Measurements from ENCODE around the gene CTBP2.

CTBP2 gene

DNA sequence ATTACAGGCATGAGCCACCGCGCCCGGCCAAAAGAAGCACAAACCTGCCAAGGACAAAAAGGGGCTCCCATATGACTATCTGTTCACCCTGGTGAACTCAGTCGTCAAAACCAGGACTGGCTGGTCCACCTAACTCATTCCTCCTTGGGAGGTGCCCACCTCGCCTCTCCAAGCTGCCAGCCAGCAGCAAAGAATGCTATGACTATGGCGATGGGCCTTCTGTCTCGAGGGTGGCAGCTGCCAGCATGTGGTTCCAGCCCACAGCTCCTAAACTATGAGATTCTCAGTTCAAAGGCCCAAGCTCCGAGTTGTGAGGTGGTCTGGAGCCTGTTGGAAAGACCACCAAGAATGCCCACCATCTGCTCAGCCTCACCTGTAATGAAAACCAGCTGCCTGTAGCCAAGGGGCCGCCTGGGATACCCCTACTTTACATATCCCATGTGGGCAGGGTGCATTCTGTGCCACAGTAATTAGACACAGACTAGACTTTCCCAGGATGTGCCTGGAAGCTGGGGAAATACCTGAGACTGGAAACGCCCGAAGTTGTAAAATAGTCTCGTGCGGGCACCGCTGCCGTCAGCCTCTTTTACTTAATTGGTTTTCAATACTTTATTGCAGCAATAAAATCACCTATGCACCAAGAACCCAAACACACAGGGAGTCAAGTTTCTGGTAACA is 147.4 kb downstream of the CTBP2 start:
- TF ChIP-seq, protein P1, sequence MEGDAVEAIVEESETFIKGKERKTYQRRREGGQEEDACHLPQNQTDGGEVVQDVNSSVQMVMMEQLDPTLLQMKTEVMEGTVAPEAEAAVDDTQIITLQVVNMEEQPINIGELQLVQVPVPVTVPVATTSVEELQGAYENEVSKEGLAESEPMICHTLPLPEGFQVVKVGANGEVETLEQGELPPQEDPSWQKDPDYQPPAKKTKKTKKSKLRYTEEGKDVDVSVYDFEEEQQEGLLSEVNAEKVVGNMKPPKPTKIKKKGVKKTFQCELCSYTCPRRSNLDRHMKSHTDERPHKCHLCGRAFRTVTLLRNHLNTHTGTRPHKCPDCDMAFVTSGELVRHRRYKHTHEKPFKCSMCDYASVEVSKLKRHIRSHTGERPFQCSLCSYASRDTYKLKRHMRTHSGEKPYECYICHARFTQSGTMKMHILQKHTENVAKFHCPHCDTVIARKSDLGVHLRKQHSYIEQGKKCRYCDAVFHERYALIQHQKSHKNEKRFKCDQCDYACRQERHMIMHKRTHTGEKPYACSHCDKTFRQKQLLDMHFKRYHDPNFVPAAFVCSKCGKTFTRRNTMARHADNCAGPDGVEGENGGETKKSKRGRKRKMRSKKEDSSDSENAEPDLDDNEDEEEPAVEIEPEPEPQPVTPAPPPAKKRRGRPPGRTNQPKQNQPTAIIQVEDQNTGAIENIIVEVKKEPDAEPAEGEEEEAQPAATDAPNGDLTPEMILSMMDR (IDR thresholded peaks at IDR 0.05; ENCODE audit: low read depth, low read length, poor library complexity, severe bottlenecking) = no peak
- TF ChIP-seq EZH2phosphoT487 (IDR thresholded peaks at IDR 0.05; ENCODE audit: borderline replicate concordance, low read length) = no peak
- Histone ChIP-seq H3K4me3 (ENCODE audit: low read length) (no peak overlapping the region), H3K4me1 (ENCODE audit: control insufficient read depth, low read length) (no peaks in the 10 kb centered on the region), H3K4me2 (ENCODE audit: low read length) (no peak overlapping the region), H3K79me2 (ENCODE audit: control insufficient read depth, low read length) (no peaks in the 10 kb centered on the region), H4K20me1 (ENCODE audit: control insufficient read depth, insufficient read depth, low read depth, low read length) (no peaks in the 10 kb centered on the region), H3K27me3 (ENCODE audit: control insufficient read depth, low read length) (no peaks in the 10 kb centered on the region), H3F3A (ENCODE audit: control insufficient read depth, insufficient read depth) (no peaks in the 10 kb centered on the region), H3K9me3 (ENCODE audit: control insufficient read depth, insufficient read depth, low read length) (no peaks in the 10 kb centered on the region), H3K36me3 (ENCODE audit: control insufficient read depth, low read length) (no peaks in the 10 kb centered on the region), H3K27ac (ENCODE audit: low read depth, low read length) (no peak overlapping the region), H3K9me2 (replicated peaks; ENCODE audit: control insufficient read depth, low read length) (no peaks in the 10 kb centered on the region)

DNA sequence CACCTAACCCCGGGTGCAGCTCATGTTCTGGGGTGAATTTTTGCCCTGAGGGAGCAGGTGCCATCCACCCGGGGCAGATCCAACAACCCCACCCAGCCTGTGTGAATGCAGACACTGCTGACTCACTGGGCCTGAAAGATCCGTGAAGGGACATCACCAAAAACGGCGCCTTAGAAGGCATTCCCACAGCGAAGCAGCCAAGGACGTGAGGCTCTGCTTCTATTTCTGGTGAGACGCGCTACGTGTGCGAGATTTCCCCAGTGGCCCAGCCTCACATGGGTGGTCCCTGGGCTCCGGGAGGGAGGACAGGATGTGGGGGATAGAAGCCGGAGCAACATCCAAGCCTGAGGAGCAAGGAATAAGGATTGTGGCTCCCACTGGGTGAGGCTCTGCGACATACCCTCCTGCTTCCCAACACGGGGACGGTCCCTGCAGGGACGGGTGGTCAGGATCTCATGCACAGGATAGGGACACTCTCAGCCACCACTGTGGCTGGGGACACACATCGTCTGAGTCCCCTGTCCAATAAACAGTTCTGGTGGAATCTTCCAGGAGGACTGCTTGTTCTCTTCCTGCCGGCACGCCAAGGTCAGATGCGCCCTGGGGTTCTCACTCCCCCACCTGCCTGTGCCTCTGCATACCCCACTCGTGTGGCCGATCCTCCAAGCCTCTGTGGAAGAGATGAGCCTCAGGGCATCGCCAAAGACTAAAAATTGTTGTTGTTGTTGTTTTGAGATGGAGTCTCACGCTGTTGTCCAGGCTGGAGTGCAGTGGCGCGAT is 148.2 kb downstream of the CTBP2 start:
- no peak overlapping the region for H3K27ac ChIP-seq (ENCODE audit: low read depth, low read length)
- H3K36me3 ChIP-seq (ENCODE audit: control insufficient read depth, low read length) = no peaks in the 10 kb centered on the region
- no peaks in the 10 kb centered on the region for H4K20me1 ChIP-seq (ENCODE audit: control insufficient read depth, insufficient read depth, low read depth, low read length)

DNA sequence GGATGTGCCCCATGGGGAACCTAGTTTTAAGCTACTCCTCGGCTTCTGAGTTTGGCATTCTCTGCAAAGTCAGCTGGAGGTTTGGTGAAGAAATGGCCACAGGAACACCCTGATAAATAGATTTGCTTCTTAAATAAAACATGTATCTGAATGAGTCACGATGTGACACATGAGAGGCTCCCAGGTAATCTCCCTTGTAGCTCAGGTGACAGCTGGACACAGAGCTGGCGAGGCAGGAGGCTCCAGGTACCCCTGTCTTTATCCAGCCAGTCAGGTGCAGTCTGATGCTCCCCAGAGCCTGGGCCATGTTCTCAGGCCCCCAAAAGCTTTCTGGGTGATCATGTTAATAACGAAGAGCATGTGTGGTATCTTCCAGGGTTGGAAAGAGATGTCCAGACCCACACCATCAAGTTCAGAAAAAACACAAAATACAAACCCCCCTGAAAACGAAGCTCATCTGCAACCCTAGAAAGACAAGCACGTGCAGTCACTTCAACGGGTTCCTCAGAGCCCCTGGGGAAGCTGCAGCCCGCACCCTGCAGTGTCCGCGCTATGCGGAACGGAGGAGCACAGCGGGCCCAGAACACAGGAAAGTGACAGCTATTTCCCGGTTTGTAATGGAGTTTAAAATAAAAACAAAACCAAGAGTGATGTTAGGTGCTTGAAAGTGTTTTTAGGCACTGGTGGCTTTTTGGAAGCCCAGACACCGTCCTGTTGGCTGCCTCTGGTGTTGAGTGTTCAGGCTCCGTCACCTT is 149.0 kb downstream of the CTBP2 start:
- TF ChIP-seq EZH2phosphoT487 (IDR thresholded peaks at IDR 0.05; ENCODE audit: borderline replicate concordance, low read length) = no peak
- TF ChIP-seq, protein P1 (IDR thresholded peaks at IDR 0.05; ENCODE audit: low read depth, low read length, poor library complexity, severe bottlenecking) = no peak
- Histone ChIP-seq H3K4me1 (ENCODE audit: control insufficient read depth, low read length) (no peaks in the 10 kb centered on the region), H4K20me1 (ENCODE audit: control insufficient read depth, insufficient read depth, low read depth, low read length) (no peaks in the 10 kb centered on the region), H3K79me2 (ENCODE audit: control insufficient read depth, low read length) (no peaks in the 10 kb centered on the region), H3K27ac (ENCODE audit: low read depth, low read length) (no peak overlapping the region), H3K9me2 (replicated peaks; ENCODE audit: control insufficient read depth, low read length) (no peaks in the 10 kb centered on the region), H3K4me3 (ENCODE audit: low read length) (no peak overlapping the region), H3K4me2 (ENCODE audit: low read length) (no peak overlapping the region), H3K9me3 (ENCODE audit: control insufficient read depth, insufficient read depth, low read length) (no peaks in the 10 kb centered on the region), H3K27me3 (ENCODE audit: control insufficient read depth, low read length) (no peaks in the 10 kb centered on the region), H3K36me3 (ENCODE audit: control insufficient read depth, low read length) (no peaks in the 10 kb centered on the region), H3F3A (ENCODE audit: control insufficient read depth, insufficient read depth) (no peaks in the 10 kb centered on the region)

More for the DNA sequence above, 148.2 kb downstream of the CTBP2 start:
- H3K4me1 ChIP-seq (ENCODE audit: control insufficient read depth, low read length) = no peaks in the 10 kb centered on the region
- no peaks in the 10 kb centered on the region for H3K9me2 ChIP-seq (replicated peaks; ENCODE audit: control insufficient read depth, low read length)
- TF ChIP-seq EZH2phosphoT487 (IDR thresholded peaks at IDR 0.05; ENCODE audit: borderline replicate concordance, low read length) = no peak
- TF ChIP-seq, protein P1 (IDR thresholded peaks at IDR 0.05; ENCODE audit: low read depth, low read length, poor library complexity, severe bottlenecking) = no peak
- no peaks in the 10 kb centered on the region for H3K9me3 ChIP-seq (ENCODE audit: control insufficient read depth, insufficient read depth, low read length)
- no peaks in the 10 kb centered on the region for H3K79me2 ChIP-seq (ENCODE audit: control insufficient read depth, low read length)
- no peaks in the 10 kb centered on the region for H3K27me3 ChIP-seq (ENCODE audit: control insufficient read depth, low read length)
- no peak overlapping the region for H3K4me3 ChIP-seq (ENCODE audit: low read length)
- H3K4me2 ChIP-seq (ENCODE audit: low read length) = no peak overlapping the region
- H3F3A ChIP-seq (ENCODE audit: control insufficient read depth, insufficient read depth) = no peaks in the 10 kb centered on the region
